ENCODE results near the gene FOXF1.

Gene FOXF1

GRCh38 chr16:86514481-86515376 lies 4.4 kb downstream of the FOXF1 start:
- Mint-ChIP-seq H3K27me3 (ENCODE audit: low read depth) (peaks cover 74% of the 10 kb centered on the region), H3K27ac (peak overlapping the region; percentile 61), H3K4me3 (no peak overlapping the region), H3K36me3 (ENCODE audit: low read depth) (peaks cover 3% of the 10 kb centered on the region), H3K9me3 (no peaks in the 10 kb centered on the region), H3K4me1 (ENCODE audit: low read depth) (peaks cover 4% of the 10 kb centered on the region)

GRCh38 chr16:86515413-86515776 lies 5.1 kb downstream of the FOXF1 start:
- peaks cover 74% of the 10 kb centered on the region for H3K27me3 Mint-ChIP-seq (ENCODE audit: low read depth)
- H3K36me3 Mint-ChIP-seq (ENCODE audit: low read depth) = peaks cover 3% of the 10 kb centered on the region
- H3K4me1 Mint-ChIP-seq (ENCODE audit: low read depth) = peaks cover 9% of the 10 kb centered on the region
- H3K9me3 Mint-ChIP-seq = no peaks in the 10 kb centered on the region
- H3K27ac Mint-ChIP-seq = no peak overlapping the region
- H3K4me3 Mint-ChIP-seq = no peak overlapping the region

GRCh38 chr16:86515777-86516622 lies 5.7 kb downstream of the FOXF1 start:
- H3K9me3 Mint-ChIP-seq = no peaks in the 10 kb centered on the region
- H3K36me3 Mint-ChIP-seq (ENCODE audit: low read depth) = peaks cover 3% of the 10 kb centered on the region
- H3K27me3 Mint-ChIP-seq (ENCODE audit: low read depth) = peaks cover 72% of the 10 kb centered on the region
- H3K27ac Mint-ChIP-seq = no peak overlapping the region
- peaks cover 7% of the 10 kb centered on the region for H3K4me1 Mint-ChIP-seq (ENCODE audit: low read depth)
- no peak overlapping the region for H3K4me3 Mint-ChIP-seq

- H3K4me1 Mint-ChIP-seq (ENCODE audit: low read depth) = peaks cover 7% of the 10 kb centered on the region
- H3K4me3 Mint-ChIP-seq = no peak overlapping the region
- peaks cover 3% of the 10 kb centered on the region for H3K36me3 Mint-ChIP-seq (ENCODE audit: low read depth)
- H3K9me3 Mint-ChIP-seq = no peaks in the 10 kb centered on the region
- no peak overlapping the region for H3K27ac Mint-ChIP-seq
- peaks cover 73% of the 10 kb centered on the region for H3K27me3 Mint-ChIP-seq (ENCODE audit: low read depth)
Observed at GRCh38 chr16:86516623-86517003, 6.3 kb downstream of the FOXF1 start.

- Mint-ChIP-seq H3K4me3 (no peak overlapping the region), H3K9me3 (no peaks in the 10 kb centered on the region), H3K4me1 (ENCODE audit: low read depth) (peaks cover 7% of the 10 kb centered on the region), H3K27me3 (ENCODE audit: low read depth) (peaks cover 70% of the 10 kb centered on the region), H3K36me3 (ENCODE audit: low read depth) (peaks cover 3% of the 10 kb centered on the region), H3K27ac (peak overlapping the region; percentile 31)
Observed at GRCh38 chr16:86517033-86517432, 6.7 kb downstream of the FOXF1 start.

- Mint-ChIP-seq H3K27ac (no peak overlapping the region), H3K9me3 (no peaks in the 10 kb centered on the region), H3K36me3 (ENCODE audit: low read depth) (peaks cover 3% of the 10 kb centered on the region), H3K27me3 (ENCODE audit: low read depth) (peaks cover 69% of the 10 kb centered on the region), H3K4me3 (no peak overlapping the region), H3K4me1 (ENCODE audit: low read depth) (peaks cover 7% of the 10 kb centered on the region)
Observed at GRCh38 chr16:86517652-86518258, 7.4 kb downstream of the FOXF1 start.

GRCh38 chr16:86519007-86519648 lies 8.8 kb downstream of the FOXF1 start:
- no peak overlapping the region for H3K27ac Mint-ChIP-seq
- peaks cover 55% of the 10 kb centered on the region for H3K27me3 Mint-ChIP-seq (ENCODE audit: low read depth)
- H3K9me3 Mint-ChIP-seq = no peaks in the 10 kb centered on the region
- H3K4me3 Mint-ChIP-seq = peak overlapping the region; percentile 31
- peaks cover 1% of the 10 kb centered on the region for H3K36me3 Mint-ChIP-seq (ENCODE audit: low read depth)
- peaks cover 5% of the 10 kb centered on the region for H3K4me1 Mint-ChIP-seq (ENCODE audit: low read depth)

- Mint-ChIP-seq H3K4me3 (peak overlapping the region; percentile 59), H3K27me3 (ENCODE audit: low read depth) (peaks cover 49% of the 10 kb centered on the region), H3K36me3 (ENCODE audit: low read depth) (peaks cover under 1% of the 10 kb centered on the region), H3K4me1 (ENCODE audit: low read depth) (peaks cover 5% of the 10 kb centered on the region), H3K27ac (peak overlapping the region; percentile 59), H3K9me3 (no peaks in the 10 kb centered on the region)
Observed at GRCh38 chr16:86519649-86520316, 9.5 kb downstream of the FOXF1 start.

- Mint-ChIP-seq H3K9me3 (no peaks in the 10 kb centered on the region), H3K27me3 (ENCODE audit: low read depth) (peaks cover 44% of the 10 kb centered on the region), H3K4me3 (no peak overlapping the region), H3K4me1 (ENCODE audit: low read depth) (peaks cover 5% of the 10 kb centered on the region), H3K27ac (no peak overlapping the region), H3K36me3 (ENCODE audit: low read depth) (no peaks in the 10 kb centered on the region)
Observed at GRCh38 chr16:86520317-86521210, 10.2 kb downstream of the FOXF1 start.

- Mint-ChIP-seq H3K9me3 (no peaks in the 10 kb centered on the region), H3K4me1 (ENCODE audit: low read depth) (peaks cover 5% of the 10 kb centered on the region), H3K4me3 (no peak overlapping the region), H3K27ac (no peak overlapping the region), H3K27me3 (ENCODE audit: low read depth) (peaks cover 35% of the 10 kb centered on the region), H3K36me3 (ENCODE audit: low read depth) (no peaks in the 10 kb centered on the region)
Observed at GRCh38 chr16:86521236-86522197, 11.2 kb downstream of the FOXF1 start.

- H3K27ac Mint-ChIP-seq = no peak overlapping the region
- no peak overlapping the region for H3K4me3 Mint-ChIP-seq
- H3K36me3 Mint-ChIP-seq (ENCODE audit: low read depth) = no peaks in the 10 kb centered on the region
- no peaks in the 10 kb centered on the region for H3K9me3 Mint-ChIP-seq
- H3K4me1 Mint-ChIP-seq (ENCODE audit: low read depth) = peaks cover 5% of the 10 kb centered on the region
- H3K27me3 Mint-ChIP-seq (ENCODE audit: low read depth) = peaks cover 24% of the 10 kb centered on the region
Observed at GRCh38 chr16:86522634-86523033, 12.3 kb downstream of the FOXF1 start.

GRCh38 chr16:86523166-86523740 lies 12.9 kb downstream of the FOXF1 start:
- Mint-ChIP-seq H3K27me3 (ENCODE audit: low read depth) (peaks cover 17% of the 10 kb centered on the region), H3K4me1 (ENCODE audit: low read depth) (peaks cover 5% of the 10 kb centered on the region), H3K9me3 (no peaks in the 10 kb centered on the region), H3K4me3 (no peak overlapping the region), H3K27ac (no peak overlapping the region), H3K36me3 (ENCODE audit: low read depth) (no peaks in the 10 kb centered on the region)
